Natural killer cell (primary cell): ENCODE results near the gene KRTAP2-2. TPM values are rescaled to one million over a fixed set of nuclear protein-coding genes. Genes with fewer than 3 reads are reported as not detected.

Experiments
- ATAC-seq, 3 donors: fragments of 150-1000 bp in 2 of 3; fragments of 200-7000 bp in 1 of 3; cut with Tn5 transposase; 1 replicate in 1 of 3; 2 replicates in 2 of 3; pipeline ENCODE4 v1.10.0; 2021; ENCODE audit warnings: mild to moderate bottlenecking in 2 of 3, moderate library complexity in 2 of 3
- DNase-seq, 2 donors: peaks; one replicate each; pipeline versions ENCODE4 v3.0.0 to v3.0.0-alpha.2; 2013 to 2021; ENCODE audit warnings: mixed read lengths in 1 of 2
- H3K27ac ChIP-seq: one replicate; pipeline ENCODE4 v1.5.1; 2013; ENCODE audit warnings: mild to moderate bottlenecking, low read length
- H3K27me3 ChIP-seq: one replicate; pipeline ENCODE4 v1.6.1; 2013; ENCODE audit warnings: low read length; ENCODE audit not compliant: control insufficient read depth, insufficient read depth
- H3K36me3 ChIP-seq: one replicate; pipeline ENCODE4 v1.6.1; 2013; ENCODE audit warnings: low read length; ENCODE audit not compliant: control insufficient read depth, insufficient read depth
- H3K4me1 ChIP-seq: one replicate; pipeline ENCODE4 v1.6.1; 2013; ENCODE audit warnings: low read length; ENCODE audit not compliant: control insufficient read depth, insufficient read depth
- H3K4me3 ChIP-seq: one replicate; pipeline ENCODE4 v1.5.1; 2013; ENCODE audit warnings: low read length
- H3K9me3 ChIP-seq: one replicate; pipeline ENCODE4 v1.6.1; 2013; ENCODE audit warnings: low read length; ENCODE audit not compliant: control insufficient read depth, insufficient read depth
- H3K27ac Mint-ChIP-seq, 2 donors: one replicate each; pipeline ENCODE4 v1.8.0; 2022; ENCODE audit warnings: mild to moderate bottlenecking in 2 of 2, mixed read lengths in 2 of 2, moderate library complexity in 1 of 2
- H3K27me3 Mint-ChIP-seq, 2 donors: one replicate each; pipeline ENCODE4 v1.8.0; 2022; ENCODE audit warnings: low read depth in 2 of 2, mixed read lengths in 2 of 2
- H3K36me3 Mint-ChIP-seq: one replicate; pipeline ENCODE4 v1.8.0; 2022; ENCODE audit warnings: mixed read lengths
- H3K4me1 Mint-ChIP-seq, 2 donors: one replicate each; pipeline ENCODE4 v1.8.0; 2022; ENCODE audit warnings: mixed read lengths in 2 of 2
- H3K4me3 Mint-ChIP-seq: one replicate; pipeline ENCODE4 v1.8.0; 2022; ENCODE audit warnings: mild to moderate bottlenecking, moderate library complexity, mixed read lengths
- H3K9me3 Mint-ChIP-seq, 2 donors: one replicate each; pipeline ENCODE4 v1.8.0; 2022; ENCODE audit warnings: mixed read lengths in 2 of 2
- CTCF ChIP-seq: fragments of 200-600 bp; IDR thresholded peaks from one replicate; pipeline ENCODE4 v1.8.0; 2022; ENCODE audit warnings: antibody characterized with exemption
- WGBS: methylation state at CpG from one replicate; pipeline ENCODE4 v1.1.7; 2013; ENCODE audit warnings: missing lambda C conversion rate; ENCODE audit not compliant: insufficient coverage; 5-methylcytosine and 5-hydroxymethylcytosine counted together
- intact Hi-C: fragments of 100-400 bp; cut with micrococcal nuclease; formaldehyde crosslinking; loops from one replicate; pipeline ENCODE4 v1.14.2; 2022
- total RNA-seq, 4 donors: library from RNA; stranded (reverse); fragments of 120-200 nt in 1 of 4; gene quantifications; one replicate each; pipeline versions ENCODE4 v1.2.3 to v1.2.4, GENCODE V29; 2013 to 2022

The KRTAP2-2 gene
- total RNA-seq, 3 donors from 2014 or later (not counting 1 experiment from before 2014, with no cell fraction given) = not detected

GRCh38 chr17:41016578-41017215 is 38.3 kb downstream of the KRTAP2-2 start:
- WGBS = 83% methylated on average over 13 of the region's 13 CpGs
- DNase-seq = no peak

GRCh38 chr17:41015454-41015853 is 39.6 kb downstream of the KRTAP2-2 start:
- Mint-ChIP-seq H3K27ac (no peak overlapping the region), H3K9me3 (no peaks in the 10 kb centered on the region), H3K4me3 (no peak overlapping the region), H3K27me3 (peaks cover 19 to 24% of the 10 kb centered on the region in 2 donors), H3K4me1 (no peaks in the 10 kb centered on the region), H3K36me3 (no peaks in the 10 kb centered on the region)
- H3K4me3 ChIP-seq = no peak overlapping the region
- H3K27me3 ChIP-seq = no peaks in the 10 kb centered on the region
- H3K4me1 ChIP-seq = no peaks in the 10 kb centered on the region
- H3K9me3 ChIP-seq = no peaks in the 10 kb centered on the region
- no peak overlapping the region for H3K27ac ChIP-seq
- ATAC-seq (no peak), DNase-seq (no peak)
- intact Hi-C loops = no loop called here
- no peak for TF ChIP-seq CTCF
- 71% methylated on average over 6 of the region's 7 CpGs for WGBS
- no peaks in the 10 kb centered on the region for H3K36me3 ChIP-seq

More at GRCh38 chr17:41016578-41017215, 38.3 kb downstream of the KRTAP2-2 start:
- Histone ChIP-seq H3K27ac (no peak overlapping the region), H3K4me1 (no peaks in the 10 kb centered on the region), H3K4me3 (no peak overlapping the region), H3K27me3 (no peaks in the 10 kb centered on the region), H3K9me3 (no peaks in the 10 kb centered on the region), H3K36me3 (no peaks in the 10 kb centered on the region)
- H3K4me3 Mint-ChIP-seq = no peak overlapping the region
- no peak for ATAC-seq
- intact Hi-C loops = no loop called here
- TF ChIP-seq CTCF = no peak
- no peak overlapping the region for H3K27ac Mint-ChIP-seq
- H3K36me3 Mint-ChIP-seq = no peaks in the 10 kb centered on the region
- H3K27me3 Mint-ChIP-seq = peaks cover 13 to 17% of the 10 kb centered on the region in 2 donors
- no peaks in the 10 kb centered on the region for H3K4me1 Mint-ChIP-seq
- no peaks in the 10 kb centered on the region for H3K9me3 Mint-ChIP-seq

- H3K36me3 Mint-ChIP-seq = no peaks in the 10 kb centered on the region
- H3K27ac Mint-ChIP-seq = no peak overlapping the region
- ATAC-seq (no peak), DNase-seq (no peak)
- Histone ChIP-seq H3K27me3 (no peaks in the 10 kb centered on the region), H3K4me1 (no peaks in the 10 kb centered on the region), H3K36me3 (no peaks in the 10 kb centered on the region), H3K9me3 (no peaks in the 10 kb centered on the region), H3K27ac (no peak overlapping the region), H3K4me3 (no peak overlapping the region)
- peaks cover 22 to 24% of the 10 kb centered on the region in 2 donors for H3K27me3 Mint-ChIP-seq
- H3K9me3 Mint-ChIP-seq = no peaks in the 10 kb centered on the region
- intact Hi-C loops = no loop called here
- no peak overlapping the region for H3K4me3 Mint-ChIP-seq
- WGBS = 76% methylated on average over 1 of the region's 1 CpG
- H3K4me1 Mint-ChIP-seq = no peaks in the 10 kb centered on the region
- no peak for TF ChIP-seq CTCF
These were observed 41.4 kb downstream of the KRTAP2-2 start for GRCh38 chr17:41013606-41014005.

- Mint-ChIP-seq H3K27me3 (peaks cover 19 to 24% of the 10 kb centered on the region in 2 donors), H3K4me3 (no peak overlapping the region), H3K4me1 (no peaks in the 10 kb centered on the region), H3K27ac (no peak overlapping the region), H3K36me3 (no peaks in the 10 kb centered on the region), H3K9me3 (no peaks in the 10 kb centered on the region)
- WGBS = 96% methylated on average over 3 of the region's 3 CpGs
- H3K27ac ChIP-seq = no peak overlapping the region
- no peaks in the 10 kb centered on the region for H3K9me3 ChIP-seq
- no peaks in the 10 kb centered on the region for H3K4me1 ChIP-seq
- TF ChIP-seq CTCF = no peak
- H3K27me3 ChIP-seq = no peaks in the 10 kb centered on the region
- DNase-seq = no peak
- H3K4me3 ChIP-seq = no peak overlapping the region
- no peak for ATAC-seq
- H3K36me3 ChIP-seq = no peaks in the 10 kb centered on the region
- intact Hi-C loops = no loop called here
These were observed 41.8 kb downstream of the KRTAP2-2 start for GRCh38 chr17:41013181-41013580.
